ENCODE measurements around the gene KIR2DL1. TPM values are rescaled to one million over a fixed set of nuclear protein-coding genes. Genes with fewer than 3 reads are reported as not detected.

The KIR2DL1 gene
- total RNA-seq = not detected in 2 replicates

DNA sequence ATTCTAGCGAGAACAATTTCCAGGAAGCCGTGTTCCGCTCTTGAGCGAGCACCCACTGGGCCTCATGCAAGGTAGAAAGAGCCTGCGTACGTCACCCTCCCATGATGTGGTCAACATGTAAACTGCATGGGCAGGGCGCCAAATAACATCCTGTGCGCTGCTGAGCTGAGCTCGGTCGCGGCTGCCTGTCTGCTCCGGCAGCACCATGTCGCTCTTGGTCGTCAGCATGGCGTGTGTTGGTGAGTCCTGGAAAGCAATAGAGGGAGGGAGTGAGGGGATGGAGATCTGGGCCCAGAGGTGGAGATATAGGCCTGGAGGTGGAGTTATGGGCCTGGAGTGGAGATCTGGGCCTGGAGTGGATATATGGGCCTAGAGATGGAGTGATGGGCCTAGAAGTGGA is at the start of gene KIR2DL1:
KIR2DL1 (plus strand) TSS at position 148 of the 400 bp plus-strand sequence; CDS start at position 206, 58 bp downstream.

DNA sequence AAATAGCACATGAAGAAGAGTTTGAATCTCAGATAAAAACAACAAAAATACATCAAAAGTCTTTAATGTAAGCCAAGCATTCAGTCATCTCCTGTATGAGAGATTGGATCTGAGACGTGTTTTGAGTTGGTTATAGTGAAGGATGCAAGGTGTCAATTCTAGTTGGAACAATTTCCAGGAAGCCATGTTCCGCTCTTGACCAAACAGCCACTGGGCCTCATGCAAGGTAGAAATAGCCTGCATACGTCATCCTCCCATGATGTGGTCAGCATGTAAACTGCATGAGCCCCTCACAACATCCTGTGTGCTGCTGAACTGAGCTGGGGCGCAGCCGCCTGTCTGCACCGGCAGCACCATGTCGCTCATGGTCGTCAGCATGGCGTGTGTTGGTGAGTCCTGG is 45.5 kb upstream of the KIR2DL1 start, which contains the start of gene KIR3DL3:
KIR3DL3 (plus strand) TSS at position 301 of the 400 bp plus-strand sequence; CDS start at position 356, 55 bp downstream.

DNA sequence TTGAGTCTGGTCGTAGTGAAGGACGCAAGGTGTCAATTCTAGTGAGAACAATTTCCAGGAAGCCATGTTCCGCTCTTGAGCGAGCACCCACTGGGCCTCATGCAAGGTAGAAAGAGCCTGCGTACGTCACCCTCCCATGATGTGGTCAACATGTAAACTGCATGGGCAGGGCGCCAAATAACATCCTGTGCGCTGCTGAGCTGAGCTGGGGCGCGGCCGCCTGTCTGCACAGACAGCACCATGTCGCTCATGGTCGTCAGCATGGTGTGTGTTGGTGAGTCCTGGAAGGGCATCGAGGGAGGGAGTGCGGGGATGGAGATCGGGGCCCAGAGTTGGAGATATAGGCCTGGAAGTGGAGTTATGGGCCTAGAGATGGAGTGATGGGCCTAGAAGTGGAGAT is 31.3 kb upstream of the KIR2DL1 start, which contains the start of gene KIR2DL3:
KIR2DL3 (plus strand) TSS at position 208 of the 400 bp plus-strand sequence; CDS start at position 241, 33 bp downstream.

DNA sequence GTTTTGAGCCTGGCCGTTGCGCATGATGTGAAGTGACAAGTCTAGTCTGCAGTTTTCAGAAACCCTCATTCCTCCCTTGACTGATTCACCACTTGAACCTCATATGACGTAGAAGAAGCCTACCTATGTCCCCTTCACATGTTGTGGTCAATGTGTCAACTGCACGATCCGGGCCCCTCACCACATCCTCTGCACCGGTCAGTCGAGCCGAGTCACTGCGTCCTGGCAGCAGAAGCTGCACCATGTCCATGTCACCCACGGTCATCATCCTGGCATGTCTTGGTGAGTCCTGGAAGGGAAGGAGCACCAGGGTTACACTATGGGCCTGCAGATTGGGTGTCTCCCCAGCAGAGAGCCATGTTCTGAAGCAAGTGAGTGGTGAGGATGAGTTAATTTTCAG is 33.8 kb downstream of the KIR2DL1 start, which contains the start of gene KIR2DL4:
KIR2DL4 (plus strand) TSS at position 201 of the 400 bp plus-strand sequence; CDS start at position 243, 42 bp downstream.

DNA sequence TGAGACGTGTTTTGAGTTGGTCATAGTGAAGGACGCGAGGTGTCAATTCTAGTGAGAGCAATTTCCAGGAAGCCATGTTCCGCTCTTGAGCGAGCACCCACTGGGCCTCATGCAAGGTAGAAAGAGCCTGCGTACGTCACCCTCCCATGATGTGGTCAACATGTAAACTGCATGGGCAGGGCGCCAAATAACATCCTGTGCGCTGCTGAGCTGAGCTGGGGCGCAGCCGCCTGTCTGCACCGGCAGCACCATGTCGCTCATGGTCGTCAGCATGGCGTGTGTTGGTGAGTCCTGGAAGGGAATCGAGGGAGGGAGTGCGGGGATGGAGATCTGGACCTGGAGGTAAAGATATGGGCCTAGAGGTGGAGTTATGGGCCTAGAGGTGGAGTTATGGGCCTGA is 46.7 kb downstream of the KIR2DL1 start, which contains the start of gene KIR3DL1:
KIR3DL1 (plus strand) TSS at position 218 of the 400 bp plus-strand sequence.

DNA sequence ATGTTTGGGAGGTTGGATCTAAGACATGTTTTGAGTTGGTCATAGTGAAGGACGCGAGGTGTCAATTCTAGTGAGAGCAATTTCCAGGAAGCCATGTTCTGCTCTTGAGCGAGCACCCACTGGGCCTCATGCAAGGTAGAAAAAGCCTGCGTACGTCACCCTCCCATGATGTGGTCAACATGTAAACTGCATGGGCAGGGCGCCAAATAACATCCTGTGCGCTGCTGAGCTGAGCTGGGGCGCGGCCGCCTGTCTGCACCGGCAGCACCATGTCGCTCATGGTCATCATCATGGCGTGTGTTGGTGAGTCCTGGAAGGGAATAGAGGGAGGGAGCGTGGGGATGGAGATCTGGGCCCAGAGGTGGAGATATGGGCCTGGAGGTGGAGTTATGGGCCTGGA is 62.9 kb downstream of the KIR2DL1 start, which contains the start of gene KIR2DS4:
KIR2DS4 (plus strand) TSS at position 181 of the 400 bp plus-strand sequence.

Other genes with a start within 250 kb of the KIR2DL1 start
- gene LILRA2, start 196.0 kb upstream of the KIR2DL1 start, total RNA-seq = not detected in 2 replicates
- not detected in 2 replicates for gene LILRA1, start 176.2 kb upstream of the KIR2DL1 start, total RNA-seq
- gene LILRB1, start 139.3 kb upstream of the KIR2DL1 start, total RNA-seq = not detected in 2 replicates
- gene LILRB4, start 106.8 kb upstream of the KIR2DL1 start, total RNA-seq = not detected in 2 replicates
- gene KIR3DL3, start 45.4 kb upstream of the KIR2DL1 start, total RNA-seq = not detected in 2 replicates
- not detected in 2 replicates for gene KIR2DL3, start 31.3 kb upstream of the KIR2DL1 start, total RNA-seq
- gene KIR2DL4, start 33.8 kb downstream of the KIR2DL1 start, total RNA-seq = not detected in 2 replicates
- not detected in 2 replicates for gene KIR3DL1, start 46.7 kb downstream of the KIR2DL1 start, total RNA-seq
- not detected in 2 replicates for gene KIR2DS4, start 62.9 kb downstream of the KIR2DL1 start, total RNA-seq
- gene KIR3DL2, start 80.7 kb downstream of the KIR2DL1 start, total RNA-seq = not detected in 2 replicates
- gene FCAR, start 104.4 kb downstream of the KIR2DL1 start, total RNA-seq = not detected in 2 replicates
- gene NCR1, start 136.4 kb downstream of the KIR2DL1 start, total RNA-seq = not detected in 2 replicates
- gene NLRP7, start 177.7 kb downstream of the KIR2DL1 start, total RNA-seq = not detected in 2 replicates
- 0.77 and 0.85 TPM in 2 replicates for gene NLRP2, start 196.6 kb downstream of the KIR2DL1 start, total RNA-seq

All from regular cardiac myocyte (primary cell).